GM06990 (cell line): Measurements from ENCODE around the gene PCNX3.

Source experiments
- DNase-seq: peaks from one replicate; pipeline ENCODE4 v3.0.0-alpha.2; 2011; ENCODE audit not compliant: insufficient read length; ENCODE audit errors: extremely low read depth
- H3K27me3 ChIP-seq: replicated peaks from 2 replicates; pipeline ENCODE4 v1.6.0; 2011; ENCODE audit warnings: low read length; ENCODE audit not compliant: control insufficient read depth, insufficient read depth
- H3K36me3 ChIP-seq: 2 replicates; pipeline ENCODE4 v1.5.1; 2011; ENCODE audit warnings: low read length; ENCODE audit not compliant: control insufficient read depth, insufficient read depth
- H3K4me3 ChIP-seq: replicated peaks from 2 replicates; pipeline ENCODE4 v1.5.1; 2011; ENCODE audit warnings: low read depth, mild to moderate bottlenecking, control low read depth, low read length
- TF ChIP-seq, protein P1 (sequence below): IDR thresholded peaks from 2 replicates; pipeline ENCODE4 v1.5.1; 2011; ENCODE audit warnings: low read length, control low read depth, mild to moderate bottlenecking, inconsistent platforms; ENCODE audit not compliant: insufficient read depth, poor library complexity, severe bottlenecking

Gene PCNX3

GRCh38 chr11:65576232-65576866, 39.2 kb upstream of the PCNX3 start:
- Histone ChIP-seq H3K36me3 (peaks cover 23% of the 10 kb centered on the region), H3K4me3 (peak overlapping the region; percentile 90), H3K27me3 (no peaks in the 10 kb centered on the region)
- DNase-seq = no peak
- TF ChIP-seq, protein P1, sequence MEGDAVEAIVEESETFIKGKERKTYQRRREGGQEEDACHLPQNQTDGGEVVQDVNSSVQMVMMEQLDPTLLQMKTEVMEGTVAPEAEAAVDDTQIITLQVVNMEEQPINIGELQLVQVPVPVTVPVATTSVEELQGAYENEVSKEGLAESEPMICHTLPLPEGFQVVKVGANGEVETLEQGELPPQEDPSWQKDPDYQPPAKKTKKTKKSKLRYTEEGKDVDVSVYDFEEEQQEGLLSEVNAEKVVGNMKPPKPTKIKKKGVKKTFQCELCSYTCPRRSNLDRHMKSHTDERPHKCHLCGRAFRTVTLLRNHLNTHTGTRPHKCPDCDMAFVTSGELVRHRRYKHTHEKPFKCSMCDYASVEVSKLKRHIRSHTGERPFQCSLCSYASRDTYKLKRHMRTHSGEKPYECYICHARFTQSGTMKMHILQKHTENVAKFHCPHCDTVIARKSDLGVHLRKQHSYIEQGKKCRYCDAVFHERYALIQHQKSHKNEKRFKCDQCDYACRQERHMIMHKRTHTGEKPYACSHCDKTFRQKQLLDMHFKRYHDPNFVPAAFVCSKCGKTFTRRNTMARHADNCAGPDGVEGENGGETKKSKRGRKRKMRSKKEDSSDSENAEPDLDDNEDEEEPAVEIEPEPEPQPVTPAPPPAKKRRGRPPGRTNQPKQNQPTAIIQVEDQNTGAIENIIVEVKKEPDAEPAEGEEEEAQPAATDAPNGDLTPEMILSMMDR = no peak

GRCh38 chr11:65576867-65577755, 38.5 kb upstream of the PCNX3 start:
- TF ChIP-seq, protein P1 = no peak
- DNase-seq = no peak
- peak overlapping the region; percentile 90 for H3K4me3 ChIP-seq
- H3K27me3 ChIP-seq = no peaks in the 10 kb centered on the region
- peaks cover 28% of the 10 kb centered on the region for H3K36me3 ChIP-seq

GRCh38 chr11:65577756-65578109, 37.8 kb upstream of the PCNX3 start:
- Histone ChIP-seq H3K36me3 (peaks cover 28% of the 10 kb centered on the region), H3K27me3 (no peaks in the 10 kb centered on the region), H3K4me3 (peak overlapping the region; percentile 90)
- TF ChIP-seq, protein P1 = no peak
- DNase-seq = no peak

GRCh38 chr11:65578134-65578533, 37.4 kb upstream of the PCNX3 start:
- Histone ChIP-seq H3K36me3 (peaks cover 30% of the 10 kb centered on the region), H3K27me3 (no peaks in the 10 kb centered on the region), H3K4me3 (peak overlapping the region; percentile 90)
- no peak for DNase-seq
- TF ChIP-seq, protein P1 = no peak

DNA sequence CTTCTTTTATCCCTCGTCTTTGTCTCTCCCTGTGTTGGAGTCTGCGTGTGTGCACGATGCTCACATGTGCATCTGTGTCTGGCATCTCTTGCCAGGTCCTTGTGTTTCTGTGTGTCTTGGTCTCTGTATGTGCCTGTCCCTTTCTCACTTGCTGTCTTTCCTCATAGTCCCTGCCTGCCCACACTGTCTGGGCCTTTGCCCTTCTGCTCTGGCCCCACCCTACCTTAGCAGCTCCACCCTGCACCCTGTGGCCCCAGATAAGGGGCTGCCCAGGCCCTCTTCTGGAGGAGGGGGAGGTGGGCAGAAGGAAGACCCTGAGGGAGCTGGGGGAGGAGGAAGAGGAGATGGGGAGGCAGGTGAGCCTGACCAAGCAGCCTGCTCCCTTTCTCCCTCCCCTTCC, 36.9 kb upstream of the PCNX3 start:
- Histone ChIP-seq H3K36me3 (peaks cover 32% of the 10 kb centered on the region), H3K27me3 (no peaks in the 10 kb centered on the region), H3K4me3 (no peak overlapping the region)
- DNase-seq = no peak
- TF ChIP-seq, protein P1 = no peak
